Nephron (organoid): Measurements from ENCODE around the gene SRGAP2C.
"Not testable (repeated sequence)": the region's sequence is repeated elsewhere in the genome, so short reads cannot be mapped to it uniquely, and the experiment has no call there.

Experiments
- H3K27ac Mint-ChIP-seq, 3 experiments: 2 replicates each; pipeline ENCODE4 v1.8.0; 2020; ENCODE audit warnings: mixed read lengths in 3 of 3, mild to moderate bottlenecking in 2 of 3, moderate library complexity in 1 of 3
- H3K27me3 Mint-ChIP-seq: 2 replicates; pipeline ENCODE4 v1.8.0; 2021; ENCODE audit warnings: low read depth, mild to moderate bottlenecking, moderate library complexity, mixed read lengths
- H3K36me3 Mint-ChIP-seq: 2 replicates; pipeline ENCODE4 v1.8.0; 2020; ENCODE audit warnings: low read depth, mixed read lengths
- H3K4me1 Mint-ChIP-seq: 2 replicates; pipeline ENCODE4 v1.8.0; 2020; ENCODE audit warnings: mixed read lengths
- H3K4me3 Mint-ChIP-seq, 3 experiments: 2 replicates each; pipeline ENCODE4 v1.8.0; 2020; ENCODE audit warnings: mild to moderate bottlenecking in 3 of 3, mixed read lengths in 3 of 3, moderate library complexity in 2 of 3
- H3K9me3 Mint-ChIP-seq: 2 replicates; pipeline ENCODE4 v1.8.0; 2020; ENCODE audit warnings: mixed read lengths

SRGAP2C gene

DNA sequence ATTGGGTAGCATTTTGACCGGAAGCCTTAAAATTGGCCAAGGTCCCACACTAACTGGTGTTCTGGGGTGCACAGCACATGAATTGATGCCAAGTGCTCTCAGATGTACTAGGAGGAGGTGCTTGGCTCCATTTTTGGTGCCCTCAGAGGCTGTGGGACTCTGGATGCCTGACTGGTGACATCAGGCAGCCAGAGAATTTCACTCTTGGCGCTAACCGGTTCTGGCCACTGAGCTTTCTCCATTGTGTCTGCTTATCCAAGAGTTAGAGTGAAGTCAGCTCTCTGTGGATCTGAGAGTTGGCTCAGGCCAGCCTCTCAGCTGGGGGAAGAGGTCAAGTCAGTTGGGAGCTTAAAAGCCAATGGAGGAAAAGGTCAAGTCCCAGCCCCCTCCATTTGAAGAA, 200.4 kb downstream of the SRGAP2C start:
- H3K9me3 Mint-ChIP-seq, H3K36me3 Mint-ChIP-seq, H3K27me3 Mint-ChIP-seq, H3K4me1 Mint-ChIP-seq, H3K27ac Mint-ChIP-seq, H3K4me3 Mint-ChIP-seq: not testable (repeated sequence)

DNA sequence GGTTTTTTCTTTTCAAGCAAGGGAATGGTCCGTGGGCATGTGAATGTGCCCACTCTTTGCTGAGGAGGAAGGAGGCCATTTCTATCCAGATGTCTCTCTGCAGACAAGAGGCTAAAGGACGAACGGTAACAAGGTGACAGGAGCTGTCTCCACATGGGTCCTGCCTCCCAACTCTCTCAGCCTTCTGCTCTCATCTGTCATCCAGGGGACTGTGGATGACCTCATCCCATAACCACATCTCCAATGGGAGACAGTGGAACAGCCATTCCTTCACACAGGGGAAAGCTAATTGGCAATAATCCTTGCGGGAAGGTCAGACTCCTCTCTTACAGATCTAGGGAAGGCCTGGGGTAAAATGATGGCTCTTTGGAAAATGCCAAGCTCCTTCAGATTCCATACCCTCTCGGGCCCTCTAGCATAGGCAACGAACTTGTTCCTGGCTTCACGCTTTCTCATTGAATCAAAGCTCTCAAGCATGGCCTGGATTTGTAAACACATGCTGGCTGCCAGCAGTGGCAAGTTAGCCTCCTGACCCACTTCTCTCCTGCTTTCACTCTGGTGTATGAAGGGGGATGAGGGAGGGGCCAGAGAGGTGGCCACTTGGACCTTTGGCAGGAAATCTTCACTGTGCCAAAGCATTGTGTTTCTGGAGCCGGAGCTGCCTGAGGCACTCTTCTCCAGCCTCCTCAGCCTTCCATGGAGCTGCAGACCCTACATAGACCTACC, 201.0 kb downstream of the SRGAP2C start:
- H3K4me1 Mint-ChIP-seq, H3K27me3 Mint-ChIP-seq, H3K9me3 Mint-ChIP-seq, H3K36me3 Mint-ChIP-seq, H3K4me3 Mint-ChIP-seq, H3K27ac Mint-ChIP-seq: not testable (repeated sequence)

DNA sequence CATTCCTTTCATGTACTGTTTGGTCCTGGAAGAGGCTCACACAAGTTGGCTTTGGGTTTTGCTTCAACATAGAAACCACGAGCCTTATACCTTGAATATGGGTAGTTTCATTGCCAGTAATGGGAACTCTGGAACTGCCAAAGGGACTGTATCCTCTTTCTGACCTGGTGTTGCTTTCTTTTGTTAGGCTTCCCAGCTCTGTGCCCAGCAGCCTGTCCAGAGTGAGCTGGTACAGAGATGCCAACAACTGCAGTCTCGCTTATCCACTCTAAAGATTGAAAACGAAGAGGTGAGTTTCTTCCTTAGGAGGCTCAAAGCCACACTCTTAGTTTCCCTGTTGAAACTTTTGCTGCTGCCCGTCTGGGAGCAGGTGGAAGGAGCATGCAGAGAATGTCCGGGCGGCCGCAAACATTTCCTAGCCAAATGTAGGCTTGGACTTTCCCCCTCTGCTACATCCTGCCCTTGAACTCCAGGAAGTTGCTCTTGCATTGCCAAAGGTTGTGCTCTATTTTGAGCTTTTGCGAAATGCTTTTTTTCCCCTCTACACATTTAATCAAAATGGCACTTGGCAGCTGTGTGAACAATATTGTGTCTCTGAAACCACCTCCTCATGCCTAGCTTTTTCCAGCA, 201.7 kb downstream of the SRGAP2C start:
- H3K27ac Mint-ChIP-seq, H3K9me3 Mint-ChIP-seq, H3K27me3 Mint-ChIP-seq, H3K36me3 Mint-ChIP-seq, H3K4me3 Mint-ChIP-seq, H3K4me1 Mint-ChIP-seq: not testable (repeated sequence)

DNA sequence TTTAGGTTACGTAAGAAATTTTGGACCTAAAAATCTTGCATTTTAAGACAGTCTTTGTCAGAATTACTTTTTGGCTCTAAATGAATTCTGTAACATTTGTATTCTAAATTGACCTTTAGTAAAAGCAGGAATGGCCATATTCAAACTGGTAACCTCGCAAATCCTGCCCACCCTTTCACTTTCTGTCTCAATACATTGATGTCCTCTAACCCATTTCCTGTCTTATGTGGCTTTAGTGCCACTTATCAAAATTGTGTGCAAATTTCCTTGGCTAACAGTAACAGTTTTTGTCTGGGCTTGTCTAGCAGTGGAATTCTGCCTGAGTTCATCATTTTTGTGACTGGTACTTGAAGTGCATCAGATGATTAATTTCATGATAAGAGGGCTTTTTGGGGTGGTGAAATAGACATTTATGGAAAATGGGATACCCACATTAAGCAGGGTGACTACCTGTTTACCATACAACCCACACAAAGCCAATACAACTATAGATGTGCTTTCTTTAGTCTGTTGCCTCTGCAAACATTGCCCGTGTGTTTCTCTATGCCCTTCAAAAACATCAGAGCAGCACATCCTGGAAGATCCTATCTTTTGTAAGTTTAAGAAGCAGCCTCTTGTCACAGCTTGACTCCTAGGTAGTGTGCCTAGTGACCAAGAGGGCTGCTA, 205.3 kb downstream of the SRGAP2C start:
- H3K27ac Mint-ChIP-seq, H3K9me3 Mint-ChIP-seq, H3K4me3 Mint-ChIP-seq, H3K27me3 Mint-ChIP-seq, H3K36me3 Mint-ChIP-seq, H3K4me1 Mint-ChIP-seq: not testable (repeated sequence)

DNA sequence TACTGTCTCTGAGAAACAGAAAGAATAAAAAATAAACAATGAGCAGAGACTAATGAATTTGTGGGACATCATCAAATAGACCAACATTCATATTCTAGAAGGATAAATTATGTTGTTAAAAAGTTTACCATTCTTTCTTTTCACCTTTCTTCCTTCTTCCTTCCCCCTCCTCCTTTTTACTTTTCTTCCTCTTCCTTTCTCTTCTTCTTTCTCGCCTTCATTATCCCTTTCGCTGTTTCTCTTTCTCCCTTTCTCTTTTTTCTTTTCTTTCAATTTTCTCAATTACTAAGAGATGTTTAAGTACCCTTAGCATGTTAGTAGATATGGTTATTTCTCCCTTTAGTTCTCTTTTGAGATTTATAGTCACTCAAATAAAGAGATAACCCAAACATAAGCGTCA, 207.4 kb downstream of the SRGAP2C start:
- H3K36me3 Mint-ChIP-seq, H3K27me3 Mint-ChIP-seq, H3K4me1 Mint-ChIP-seq, H3K9me3 Mint-ChIP-seq, H3K27ac Mint-ChIP-seq, H3K4me3 Mint-ChIP-seq: not testable (repeated sequence)

DNA sequence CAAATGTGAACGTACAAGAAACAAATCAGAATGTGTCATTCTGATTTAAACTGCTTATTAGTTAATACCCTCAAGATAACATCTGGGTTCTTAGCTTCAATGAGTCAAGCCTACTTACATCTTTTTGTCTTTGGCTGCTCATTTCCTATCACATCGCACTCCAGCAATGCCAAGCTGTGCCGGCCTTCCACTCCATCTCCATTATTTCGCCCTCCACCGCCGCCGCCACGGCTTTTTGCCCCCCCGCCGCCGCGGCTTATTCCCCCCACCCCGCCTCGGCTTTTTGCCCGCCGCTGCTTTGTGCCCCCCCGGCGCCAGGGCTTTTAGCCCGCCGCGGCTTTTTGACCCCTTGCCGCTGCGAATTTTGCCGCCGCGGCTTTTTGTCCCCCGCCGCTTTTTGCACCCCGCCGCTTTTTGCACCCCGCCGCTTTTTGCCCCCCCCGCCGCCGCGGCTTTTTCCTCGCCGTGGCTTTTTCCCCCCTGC, 211.0 kb downstream of the SRGAP2C start:
- not testable (repeated sequence) for H3K4me1 Mint-ChIP-seq, H3K9me3 Mint-ChIP-seq, H3K27ac Mint-ChIP-seq, H3K36me3 Mint-ChIP-seq, H3K27me3 Mint-ChIP-seq
- peak overlapping the region; percentile 79 to 89 (median 86) for H3K4me3 Mint-ChIP-seq

DNA sequence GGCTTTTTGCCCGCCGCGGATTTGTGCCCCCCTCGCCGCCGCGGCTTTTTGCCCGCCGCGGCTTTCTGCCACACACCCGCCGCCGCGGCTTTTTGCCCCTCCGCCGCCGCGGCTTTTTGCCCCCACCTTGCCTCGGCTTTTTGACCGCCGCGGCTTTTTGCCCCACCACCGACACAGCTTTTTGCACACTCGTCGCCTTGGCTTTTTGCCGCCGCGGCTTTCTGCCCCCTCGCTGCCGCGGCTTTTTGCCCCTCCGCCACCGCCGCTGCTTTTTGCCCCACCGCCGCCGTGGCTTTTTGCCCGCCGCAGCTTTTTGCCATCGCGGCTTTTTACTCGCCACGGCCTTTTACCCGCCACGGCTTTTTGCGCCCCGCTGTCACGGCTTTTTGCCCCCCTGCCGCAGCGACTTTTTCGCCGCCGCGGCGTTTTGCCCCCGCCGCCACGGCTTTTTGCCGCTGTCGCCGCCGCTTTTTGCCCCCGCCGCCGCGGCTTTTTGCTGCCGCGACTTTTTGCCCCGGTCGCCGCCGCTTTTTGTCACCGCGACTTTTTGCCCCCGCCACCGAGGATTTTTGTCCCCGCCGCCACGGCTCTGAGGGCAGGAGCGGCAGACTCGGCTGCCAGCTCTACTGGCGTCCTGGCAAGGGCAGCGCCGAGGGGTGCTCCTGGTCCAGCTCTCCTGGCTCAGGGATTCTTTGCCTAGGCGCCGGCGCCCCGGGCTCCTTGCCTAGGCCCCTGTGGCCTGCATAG, 211.7 kb downstream of the SRGAP2C start:
- not testable (repeated sequence) for H3K27ac Mint-ChIP-seq, H3K4me1 Mint-ChIP-seq
- peaks cover 16% of the 10 kb centered on the region for H3K9me3 Mint-ChIP-seq
- H3K4me3 Mint-ChIP-seq: peak overlapping the region; percentile 87 to 91 (median 87)
- H3K36me3 Mint-ChIP-seq: peaks cover 16% of the 10 kb centered on the region
- peaks cover 12% of the 10 kb centered on the region for H3K27me3 Mint-ChIP-seq

DNA sequence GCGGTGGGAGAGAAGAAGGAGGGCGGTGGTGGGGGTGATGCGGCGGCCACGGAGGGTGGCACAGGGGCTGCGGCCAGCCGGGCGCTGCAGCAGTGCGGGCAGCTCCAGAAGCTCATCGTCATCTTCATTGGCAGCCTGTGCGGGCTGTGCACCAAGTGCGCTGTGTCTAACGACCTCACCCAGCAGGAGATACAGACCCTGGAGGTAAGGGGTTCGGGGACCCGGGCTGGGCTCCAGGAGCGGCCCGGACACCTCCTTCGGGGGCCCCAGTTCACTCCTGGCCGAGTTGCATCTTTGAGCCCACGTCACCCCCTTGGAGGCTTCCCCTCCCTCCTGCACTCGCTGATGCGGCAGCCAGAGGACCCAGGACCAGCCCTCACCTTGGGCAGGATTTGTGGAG, 212.3 kb downstream of the SRGAP2C start:
- Mint-ChIP-seq H3K27me3 (peaks cover 12% of the 10 kb centered on the region), H3K9me3 (peaks cover 16% of the 10 kb centered on the region), H3K36me3 (peaks cover 16% of the 10 kb centered on the region), H3K4me3 (peak overlapping the region; percentile 87 to 91 (median 87))
- H3K27ac Mint-ChIP-seq, H3K4me1 Mint-ChIP-seq: not testable (repeated sequence)

DNA sequence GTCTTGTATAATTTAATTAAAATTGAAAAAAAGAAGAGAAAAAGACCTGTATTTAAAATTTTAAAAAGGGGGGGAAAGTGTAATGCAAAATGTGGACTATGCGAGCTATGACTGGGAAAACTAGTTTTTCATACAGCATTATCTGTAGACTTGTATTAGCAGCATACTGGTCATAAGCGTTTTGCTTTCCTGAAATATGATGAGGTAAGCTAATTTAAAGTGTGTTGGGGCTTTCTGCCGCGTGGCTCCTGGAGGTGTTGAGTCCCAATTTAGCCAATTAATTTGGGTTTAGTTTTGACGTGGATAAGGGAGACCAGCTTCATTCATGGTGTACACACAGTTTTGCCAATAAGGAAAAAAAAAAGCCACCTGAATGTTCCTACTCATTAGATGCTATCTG, 214.4 kb downstream of the SRGAP2C start:
- Mint-ChIP-seq H3K9me3 (peaks cover 19% of the 10 kb centered on the region), H3K36me3 (peaks cover 16% of the 10 kb centered on the region), H3K27me3 (peaks cover 12% of the 10 kb centered on the region)
- not testable (repeated sequence) for H3K4me3 Mint-ChIP-seq, H3K27ac Mint-ChIP-seq, H3K4me1 Mint-ChIP-seq

DNA sequence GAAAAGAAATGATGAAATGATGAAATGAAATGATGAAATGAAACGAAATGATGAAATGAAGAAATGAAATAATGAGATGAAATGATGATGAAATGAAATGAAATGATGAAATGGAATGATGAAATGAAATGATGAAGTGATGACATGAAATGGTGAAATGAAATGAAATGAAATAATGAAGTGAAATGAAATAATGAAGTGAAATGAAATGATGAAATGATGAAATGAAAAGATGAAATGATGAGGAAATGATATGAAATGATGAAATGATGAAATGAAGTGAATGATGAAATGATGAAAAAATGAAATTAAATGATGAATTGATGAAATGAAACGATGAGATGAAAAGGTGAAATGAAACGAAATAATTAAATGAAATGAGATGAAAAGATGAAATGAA, 215.3 kb downstream of the SRGAP2C start:
- not testable (repeated sequence) for H3K27ac Mint-ChIP-seq, H3K4me1 Mint-ChIP-seq
- H3K36me3 Mint-ChIP-seq: peaks cover 16% of the 10 kb centered on the region
- peaks cover 19% of the 10 kb centered on the region for H3K9me3 Mint-ChIP-seq
- peaks cover 12% of the 10 kb centered on the region for H3K27me3 Mint-ChIP-seq
- peak overlapping the region in 2 of 3 experiments; percentile 67 to 76 for H3K4me3 Mint-ChIP-seq

DNA sequence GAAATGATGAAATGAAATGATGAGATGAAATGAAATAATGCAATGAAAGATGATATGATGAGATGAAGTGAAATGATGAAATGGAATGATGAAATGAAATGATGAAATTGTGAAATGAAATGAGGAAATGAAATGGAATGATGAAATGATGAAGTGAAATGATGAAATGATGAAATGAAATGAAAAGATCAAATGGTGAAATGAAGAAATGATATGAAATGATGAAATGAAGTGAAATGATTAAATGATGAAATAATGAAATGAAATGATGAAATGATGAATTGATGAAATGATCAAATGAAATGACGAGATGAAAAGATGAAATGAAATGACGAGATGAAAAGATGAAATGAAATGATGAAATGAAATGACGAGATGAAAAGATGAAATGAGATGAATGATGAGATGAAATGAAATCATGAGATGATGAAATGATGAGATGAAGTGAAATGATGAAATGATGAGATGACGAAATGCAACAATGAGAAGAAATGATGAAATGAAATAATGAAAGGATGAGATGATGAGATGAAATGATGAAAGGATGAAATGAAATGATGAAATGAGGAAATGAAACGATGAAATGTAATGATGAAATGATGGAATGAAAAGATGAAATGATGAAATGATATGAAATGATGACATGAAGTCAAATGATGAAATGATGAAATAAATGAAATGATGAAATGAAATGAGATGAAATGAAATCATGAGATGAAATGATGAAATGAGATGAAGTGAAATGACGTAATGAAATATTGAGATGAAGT, 216.0 kb downstream of the SRGAP2C start:
- peaks cover 19% of the 10 kb centered on the region for H3K9me3 Mint-ChIP-seq
- H3K27ac Mint-ChIP-seq, H3K4me1 Mint-ChIP-seq: not testable (repeated sequence)
- H3K4me3 Mint-ChIP-seq: peak overlapping the region; percentile 63 to 76 (median 67)
- H3K36me3 Mint-ChIP-seq: peaks cover 16% of the 10 kb centered on the region
- peaks cover 10% of the 10 kb centered on the region for H3K27me3 Mint-ChIP-seq

DNA sequence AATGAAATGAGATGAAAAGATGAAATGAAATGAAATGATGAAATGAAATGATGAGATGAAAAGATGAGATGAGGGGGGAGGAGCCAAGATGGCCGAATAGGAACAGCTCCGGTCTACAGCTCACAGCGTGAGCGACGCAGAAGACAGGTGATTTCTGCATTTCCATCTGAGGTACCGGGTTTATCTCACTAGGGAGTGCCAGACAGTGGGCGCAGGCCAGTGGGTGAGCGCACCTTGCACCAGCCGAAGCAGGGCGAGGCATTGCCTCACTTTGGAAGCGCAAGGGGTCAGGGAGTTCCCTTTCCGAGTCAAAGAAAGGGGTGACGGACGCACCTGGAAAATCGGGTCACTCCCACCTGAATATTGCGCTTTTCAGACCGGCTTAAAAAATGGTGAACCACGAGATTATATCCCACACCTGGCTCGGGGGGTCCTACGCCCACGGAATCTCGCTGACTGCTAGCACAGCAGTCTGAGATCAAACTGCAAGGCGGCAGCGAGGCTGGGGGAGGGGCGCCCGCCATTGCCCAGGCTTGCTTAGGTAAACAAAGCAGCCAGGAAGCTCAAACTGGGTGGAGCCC, 216.7 kb downstream of the SRGAP2C start:
- peak overlapping the region; percentile 63 to 76 (median 67) for H3K4me3 Mint-ChIP-seq
- H3K4me1 Mint-ChIP-seq, H3K27me3 Mint-ChIP-seq: not testable (repeated sequence)
- peak overlapping the region in 1 of 3 experiments; percentile 47 for H3K27ac Mint-ChIP-seq
- H3K9me3 Mint-ChIP-seq: peaks cover 21% of the 10 kb centered on the region
- H3K36me3 Mint-ChIP-seq: peaks cover 16% of the 10 kb centered on the region

DNA sequence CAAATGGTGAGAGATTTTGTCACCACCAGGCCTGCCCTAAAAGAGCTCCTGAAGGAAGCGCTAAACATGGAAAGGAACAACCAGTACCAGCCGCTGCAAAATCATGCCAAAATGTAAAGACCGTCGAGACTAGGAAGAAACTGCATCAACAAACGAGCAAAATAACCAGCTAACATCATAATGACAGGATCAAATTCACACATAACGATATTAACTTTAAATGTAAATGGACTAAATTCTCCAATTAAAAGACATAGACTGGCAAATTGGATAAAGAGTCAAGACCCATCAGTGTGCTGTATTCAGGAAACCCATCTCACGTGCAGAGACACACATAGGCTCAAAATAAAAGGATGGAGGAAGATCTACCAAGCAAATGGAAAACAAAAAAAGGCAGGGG, 218.5 kb downstream of the SRGAP2C start:
- not testable (repeated sequence) for H3K27me3 Mint-ChIP-seq, H3K4me1 Mint-ChIP-seq, H3K27ac Mint-ChIP-seq, H3K4me3 Mint-ChIP-seq
- H3K36me3 Mint-ChIP-seq: peaks cover 16% of the 10 kb centered on the region
- H3K9me3 Mint-ChIP-seq: peaks cover 21% of the 10 kb centered on the region
